D721Med (cell line): ENCODE measurements around the gene NCSTN.
A peak's percentile ranks its signal among the peaks of the same experiment; 100 is the strongest.

Experiments used
- DNase-seq: peaks from one replicate; pipeline ENCODE4 v3.0.0; 2011; ENCODE audit warnings: low spot score; ENCODE audit not compliant: insufficient read length
- FAIRE-seq: peaks from 2 replicates; lab custom pipeline; 2011; peaks lifted over from hg19 to GRCh38; lab: Jason Lieb, UNC
- CTCF ChIP-seq: IDR thresholded peaks from 2 replicates; pipeline ENCODE4 v1.5.1; 2012; ENCODE audit warnings: mild to moderate bottlenecking, control low read depth; ENCODE audit not compliant: insufficient read depth; ENCODE audit errors: missing control alignments

Gene NCSTN

DNA sequence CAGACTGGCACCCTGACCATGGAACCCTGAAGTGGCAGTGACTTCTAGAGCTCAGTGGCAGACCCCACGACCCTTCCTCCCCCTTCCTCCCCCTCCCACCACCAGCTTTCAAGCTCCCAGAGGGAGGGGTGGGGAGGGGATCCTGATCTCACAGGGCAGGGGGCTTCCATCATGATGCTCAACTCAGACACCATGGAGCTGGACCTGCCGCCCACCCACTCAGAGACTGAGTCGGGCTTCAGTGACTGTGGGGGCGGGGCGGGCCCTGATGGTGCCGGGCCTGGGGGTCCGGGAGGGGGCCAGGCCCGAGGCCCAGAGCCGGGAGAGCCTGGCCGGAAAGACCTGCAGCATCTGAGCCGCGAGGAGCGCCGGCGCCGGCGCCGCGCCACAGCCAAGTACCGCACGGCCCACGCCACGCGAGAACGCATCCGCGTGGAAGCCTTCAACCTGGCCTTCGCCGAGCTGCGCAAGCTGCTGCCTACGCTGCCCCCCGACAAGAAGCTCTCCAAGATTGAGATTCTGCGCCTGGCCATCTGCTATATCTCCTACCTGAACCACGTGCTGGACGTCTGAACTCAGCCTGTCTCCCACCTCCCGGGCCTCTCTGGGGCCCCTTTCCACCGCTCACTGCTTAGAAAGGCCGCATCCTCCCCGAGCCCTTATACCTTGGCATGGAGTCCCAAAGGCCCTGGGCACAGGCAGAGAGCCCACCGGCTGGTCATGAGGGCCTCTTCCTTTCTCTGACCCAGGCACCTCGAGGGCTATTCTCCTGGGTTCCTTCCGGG lies 27.6 kb downstream of the NCSTN start:
- no peak for DNase-seq
- TF ChIP-seq CTCF: no peak
- FAIRE-seq: no peak

- FAIRE-seq (no peak), DNase-seq (no peak)
- TF ChIP-seq CTCF: no peak
Observed at GRCh38 chr1:160371346-160371631, 28.1 kb downstream of the NCSTN start.

- FAIRE-seq (peak; percentile 64), DNase-seq (no peak)
- no peak for TF ChIP-seq CTCF
Observed at GRCh38 chr1:160371756-160372155, 28.6 kb downstream of the NCSTN start.

DNA sequence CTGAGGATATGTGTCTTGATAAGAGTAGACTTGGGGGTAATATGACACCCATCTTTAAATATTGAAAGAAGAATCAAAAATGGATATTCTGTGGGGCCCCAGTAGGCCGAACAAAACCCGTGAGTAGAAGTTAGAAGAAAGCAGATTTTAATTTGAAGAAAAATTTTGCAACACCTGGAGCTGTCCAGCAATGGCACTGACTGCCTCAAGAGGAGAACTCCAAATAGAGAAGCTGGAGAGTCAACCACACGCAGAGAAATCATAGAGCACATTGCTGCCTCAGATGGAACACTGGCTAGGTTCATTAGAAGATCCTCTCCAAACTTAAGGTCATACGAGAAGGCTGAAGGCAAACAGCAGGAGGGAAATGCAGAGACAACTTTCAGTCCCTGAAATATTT lies 30.5 kb downstream of the NCSTN start:
- DNase-seq (no peak), FAIRE-seq (no peak)
- TF ChIP-seq CTCF: no peak

- DNase-seq (no peak), FAIRE-seq (peak; percentile 74)
- no peak for TF ChIP-seq CTCF
Observed at GRCh38 chr1:160374306-160375110, 31.3 kb downstream of the NCSTN start.

DNA sequence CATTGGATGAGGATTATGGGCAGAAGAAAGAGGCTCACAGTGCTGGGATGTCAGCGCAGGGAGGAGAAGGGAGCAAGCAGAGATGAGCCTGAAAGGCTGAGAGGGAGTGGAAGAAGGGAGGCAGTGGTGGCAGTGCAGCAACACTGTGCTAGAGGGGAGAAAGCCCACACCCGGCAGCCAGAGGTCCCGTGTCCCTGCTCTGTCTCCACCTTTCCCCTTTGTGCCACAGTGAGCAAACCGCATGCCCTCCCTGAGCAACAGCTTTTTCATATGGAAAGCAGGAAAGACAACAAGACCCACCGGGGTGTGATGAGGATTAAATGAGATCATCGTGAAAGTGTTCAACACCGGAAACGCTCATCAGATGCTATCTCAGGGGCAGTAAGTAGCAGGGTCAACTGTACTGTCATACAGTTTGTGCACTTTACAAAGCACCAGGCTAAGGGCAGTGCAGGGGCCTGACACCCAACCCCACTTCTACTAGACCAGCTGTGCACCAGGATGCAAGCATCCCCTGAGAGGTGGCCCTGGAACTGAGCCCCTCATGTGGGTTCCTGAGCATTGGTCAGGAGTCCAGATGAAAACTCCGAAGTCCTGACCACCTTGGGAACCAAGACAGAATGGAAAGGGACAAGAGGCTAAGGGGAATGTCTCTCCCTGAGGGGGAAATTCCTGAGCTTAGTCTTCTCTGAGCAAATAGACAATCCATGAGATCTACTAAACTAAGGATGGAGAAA lies 32.8 kb downstream of the NCSTN start:
- TF ChIP-seq CTCF: no peak
- DNase-seq: no peak
- FAIRE-seq: peak; percentile 46
